Measurements from ENCODE around the gene FOXO3. TPM values are rescaled to one million over a fixed set of nuclear protein-coding genes. Genes with fewer than 3 reads are reported as not detected.

FOXO3 gene
- total RNA-seq, 1 donor from 2014 or later = 49.2 TPM

GRCh38 chr6:108733706-108734265, 173.1 kb downstream of the FOXO3 start:
- no peak for DNase-seq (ENCODE audit: low read depth)

Data from myocyte (in vitro differentiated cells).